Measurements from ENCODE around the gene PAPOLG.
A peak's percentile ranks its signal among the peaks of the same experiment; 100 is the strongest.

The PAPOLG gene

GRCh38 chr2:60779426-60779825 lies 23.4 kb downstream of the PAPOLG start:
- Mint-ChIP-seq H3K4me1 (no peaks in the 10 kb centered on the region), H3K27me3 (ENCODE audit: low read depth, poor library complexity) (no peaks in the 10 kb centered on the region), H3K27ac (no peak overlapping the region), H3K9me3 (no peaks in the 10 kb centered on the region), H3K4me3 (no peak overlapping the region), H3K36me3 (ENCODE audit: low read depth) (peaks cover 68% of the 10 kb centered on the region)
- DNase-seq: no peak
- no peak for TF ChIP-seq CTCF (IDR thresholded peaks at IDR 0.05)

GRCh38 chr2:60780721-60781120 lies 24.7 kb downstream of the PAPOLG start:
- no peak overlapping the region for H3K4me3 Mint-ChIP-seq
- no peaks in the 10 kb centered on the region for H3K4me1 Mint-ChIP-seq
- TF ChIP-seq CTCF (IDR thresholded peaks at IDR 0.05): no peak
- peaks cover 68% of the 10 kb centered on the region for H3K36me3 Mint-ChIP-seq (ENCODE audit: low read depth)
- H3K9me3 Mint-ChIP-seq: no peaks in the 10 kb centered on the region
- H3K27ac Mint-ChIP-seq: no peak overlapping the region
- no peak for DNase-seq
- no peaks in the 10 kb centered on the region for H3K27me3 Mint-ChIP-seq (ENCODE audit: low read depth, poor library complexity)

GRCh38 chr2:60793169-60793568 lies 37.1 kb downstream of the PAPOLG start:
- Mint-ChIP-seq H3K36me3 (ENCODE audit: low read depth) (peaks cover 69% of the 10 kb centered on the region), H3K9me3 (no peaks in the 10 kb centered on the region)

GRCh38 chr2:60794271-60794863 lies 38.3 kb downstream of the PAPOLG start:
- no peak for DNase-seq
- H3K27me3 Mint-ChIP-seq (ENCODE audit: low read depth, poor library complexity): no peaks in the 10 kb centered on the region
- no peak overlapping the region for H3K4me3 Mint-ChIP-seq
- no peak overlapping the region for H3K27ac Mint-ChIP-seq
- H3K36me3 Mint-ChIP-seq (ENCODE audit: low read depth): peaks cover 65% of the 10 kb centered on the region
- no peaks in the 10 kb centered on the region for H3K9me3 Mint-ChIP-seq
- no peaks in the 10 kb centered on the region for H3K4me1 Mint-ChIP-seq
- TF ChIP-seq CTCF (IDR thresholded peaks at IDR 0.05): peak; percentile 43

More at GRCh38 chr2:60793169-60793568, 37.1 kb downstream of the PAPOLG start:
- H3K27me3 Mint-ChIP-seq (ENCODE audit: low read depth, poor library complexity): no peaks in the 10 kb centered on the region
- no peak overlapping the region for H3K4me3 Mint-ChIP-seq
- no peaks in the 10 kb centered on the region for H3K4me1 Mint-ChIP-seq
- no peak for DNase-seq
- no peak overlapping the region for H3K27ac Mint-ChIP-seq
- no peak for TF ChIP-seq CTCF (IDR thresholded peaks at IDR 0.05)

GRCh38 chr2:60796573-60797509 lies 40.8 kb downstream of the PAPOLG start:
- H3K27ac Mint-ChIP-seq: no peak overlapping the region
- TF ChIP-seq CTCF (IDR thresholded peaks at IDR 0.05): no peak
- H3K4me1 Mint-ChIP-seq: no peaks in the 10 kb centered on the region

More at GRCh38 chr2:60796573-60797509, 40.8 kb downstream of the PAPOLG start:
- Mint-ChIP-seq H3K36me3 (ENCODE audit: low read depth) (peaks cover 51% of the 10 kb centered on the region), H3K4me3 (no peak overlapping the region), H3K9me3 (no peaks in the 10 kb centered on the region), H3K27me3 (ENCODE audit: low read depth, poor library complexity) (no peaks in the 10 kb centered on the region)
- no peak for DNase-seq

All from nephron progenitor cell (in vitro differentiated cells).